Stimulated activated naive B cell treated with anti-CD40 and anti-IgM and Interleukin-4, amounts not matched to agents 10 μg/mL and 1 μg/mL and 100 μg/mL, for 72 hours (primary cell): Measurements from ENCODE around the gene ATP6V1G3.
"Not testable (repeated sequence)": the region's sequence is repeated elsewhere in the genome, so short reads cannot be mapped to it uniquely, and the experiment has no call there.

Experiments used
- ATAC-seq, 2 donors: fragments of 150-1000 bp; cut with Tn5 transposase; replicated peaks; 2 replicates each; pipeline ENCODE4 v1.10.0; 2021; ENCODE audit warnings: moderate library complexity in 1 of 2
- DNase-seq: peaks from one replicate; pipeline ENCODE4 v3.0.0; 2021
- H3K27ac Mint-ChIP-seq: one replicate; pipeline ENCODE4 v1.8.0; 2022; ENCODE audit warnings: mild to moderate bottlenecking, mixed read lengths
- H3K27me3 Mint-ChIP-seq, 2 donors: one replicate each; pipeline ENCODE4 v1.8.0; 2022; ENCODE audit warnings: mixed read lengths in 2 of 2
- H3K36me3 Mint-ChIP-seq, 2 donors: one replicate each; pipeline ENCODE4 v1.8.0; 2022; ENCODE audit warnings: mixed read lengths in 2 of 2, mild to moderate bottlenecking in 1 of 2
- H3K4me1 Mint-ChIP-seq, 2 donors: one replicate each; pipeline ENCODE4 v1.8.0; 2022; ENCODE audit warnings: mixed read lengths in 2 of 2, mild to moderate bottlenecking in 1 of 2
- H3K4me3 Mint-ChIP-seq, 2 donors: one replicate each; pipeline ENCODE4 v1.8.0; 2022; ENCODE audit warnings: mild to moderate bottlenecking in 2 of 2, mixed read lengths in 2 of 2, moderate library complexity in 1 of 2
- H3K9me3 Mint-ChIP-seq, 2 donors: one replicate each; pipeline ENCODE4 v1.8.0; 2022; ENCODE audit warnings: mixed read lengths in 2 of 2, mild to moderate bottlenecking in 1 of 2

Gene ATP6V1G3

GRCh38 chr1:198480876-198481275 lies 59.6 kb downstream of the ATP6V1G3 start:
- Mint-ChIP-seq H3K4me3 (no peak overlapping the region), H3K9me3 (peaks cover 0 to 1% of the 10 kb centered on the region in 2 donors), H3K27ac (no peak overlapping the region), H3K36me3 (no peaks in the 10 kb centered on the region), H3K4me1 (peaks cover 3 to 6% of the 10 kb centered on the region in 2 donors), H3K27me3 (no peaks in the 10 kb centered on the region)
- DNase-seq (no peak), ATAC-seq (no peak)

GRCh38 chr1:198477354-198477753 lies 63.1 kb downstream of the ATP6V1G3 start:
- ATAC-seq, H3K27ac Mint-ChIP-seq, DNase-seq, H3K4me3 Mint-ChIP-seq, H3K9me3 Mint-ChIP-seq, H3K27me3 Mint-ChIP-seq, H3K36me3 Mint-ChIP-seq: not testable (repeated sequence)
- peaks cover 5 to 13% of the 10 kb centered on the region in 2 donors for H3K4me1 Mint-ChIP-seq
